ENCODE data around the gene RAF1. TPM values are rescaled to one million over a fixed set of nuclear protein-coding genes. Genes with fewer than 3 reads are reported as not detected.

RAF1 gene
- total RNA-seq, 1 experiment from 2014 or later: 101 TPM

DNA sequence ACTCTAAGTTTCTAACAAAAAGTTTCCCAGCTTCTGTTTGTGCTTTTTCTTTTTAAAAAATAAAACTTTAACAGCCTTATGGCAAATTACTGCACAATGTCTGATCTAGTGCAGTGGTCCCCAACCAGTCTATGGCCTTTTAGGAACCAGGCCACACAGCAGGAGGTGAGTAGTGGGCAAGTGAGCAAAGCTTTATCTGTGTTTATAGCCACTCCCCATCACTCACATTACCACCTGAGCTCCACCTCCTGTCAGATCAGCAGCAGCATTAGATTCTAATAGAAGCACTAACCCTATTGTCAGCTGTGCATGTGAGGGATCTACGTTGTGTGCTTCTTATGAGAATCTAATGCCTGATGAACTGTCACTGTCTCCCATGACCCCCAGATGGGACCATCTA is 101.5 kb downstream of the RAF1 start (continued):
- no peak for TF ChIP-seq E2F1 (CRISPR knock-in tag; IDR thresholded peaks at IDR 0.05)
- TF ChIP-seq, protein P1, sequence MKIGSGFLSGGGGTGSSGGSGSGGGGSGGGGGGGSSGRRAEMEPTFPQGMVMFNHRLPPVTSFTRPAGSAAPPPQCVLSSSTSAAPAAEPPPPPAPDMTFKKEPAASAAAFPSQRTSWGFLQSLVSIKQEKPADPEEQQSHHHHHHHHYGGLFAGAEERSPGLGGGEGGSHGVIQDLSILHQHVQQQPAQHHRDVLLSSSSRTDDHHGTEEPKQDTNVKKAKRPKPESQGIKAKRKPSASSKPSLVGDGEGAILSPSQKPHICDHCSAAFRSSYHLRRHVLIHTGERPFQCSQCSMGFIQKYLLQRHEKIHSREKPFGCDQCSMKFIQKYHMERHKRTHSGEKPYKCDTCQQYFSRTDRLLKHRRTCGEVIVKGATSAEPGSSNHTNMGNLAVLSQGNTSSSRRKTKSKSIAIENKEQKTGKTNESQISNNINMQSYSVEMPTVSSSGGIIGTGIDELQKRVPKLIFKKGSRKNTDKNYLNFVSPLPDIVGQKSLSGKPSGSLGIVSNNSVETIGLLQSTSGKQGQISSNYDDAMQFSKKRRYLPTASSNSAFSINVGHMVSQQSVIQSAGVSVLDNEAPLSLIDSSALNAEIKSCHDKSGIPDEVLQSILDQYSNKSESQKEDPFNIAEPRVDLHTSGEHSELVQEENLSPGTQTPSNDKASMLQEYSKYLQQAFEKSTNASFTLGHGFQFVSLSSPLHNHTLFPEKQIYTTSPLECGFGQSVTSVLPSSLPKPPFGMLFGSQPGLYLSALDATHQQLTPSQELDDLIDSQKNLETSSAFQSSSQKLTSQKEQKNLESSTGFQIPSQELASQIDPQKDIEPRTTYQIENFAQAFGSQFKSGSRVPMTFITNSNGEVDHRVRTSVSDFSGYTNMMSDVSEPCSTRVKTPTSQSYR (CRISPR knock-in tag; IDR thresholded peaks at IDR 0.05): no peak
- TF ChIP-seq ZNF138 (CRISPR knock-in tag; conservative IDR thresholded peaks at IDR 0.05): no peak
- no peak for TF ChIP-seq TCF7 (CRISPR knock-in tag; IDR thresholded peaks at IDR 0.05; ENCODE audit: low read depth)
- TF ChIP-seq MAX (CRISPR knock-in tag; IDR thresholded peaks at IDR 0.05): no peak
- no peak for TF ChIP-seq GTF2I (CRISPR knock-in tag; conservative IDR thresholded peaks at IDR 0.05)
- TF ChIP-seq NFATC4 (CRISPR knock-in tag; IDR thresholded peaks at IDR 0.05): no peak
- TF ChIP-seq, protein P2, sequence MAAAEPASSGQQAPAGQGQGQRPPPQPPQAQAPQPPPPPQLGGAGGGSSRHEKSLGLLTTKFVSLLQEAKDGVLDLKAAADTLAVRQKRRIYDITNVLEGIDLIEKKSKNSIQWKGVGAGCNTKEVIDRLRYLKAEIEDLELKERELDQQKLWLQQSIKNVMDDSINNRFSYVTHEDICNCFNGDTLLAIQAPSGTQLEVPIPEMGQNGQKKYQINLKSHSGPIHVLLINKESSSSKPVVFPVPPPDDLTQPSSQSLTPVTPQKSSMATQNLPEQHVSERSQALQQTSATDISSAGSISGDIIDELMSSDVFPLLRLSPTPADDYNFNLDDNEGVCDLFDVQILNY (CRISPR knock-in tag; IDR thresholded peaks at IDR 0.05): no peak
- no peak for TF ChIP-seq TEAD4 (CRISPR knock-in tag; IDR thresholded peaks at IDR 0.05)

DNA sequence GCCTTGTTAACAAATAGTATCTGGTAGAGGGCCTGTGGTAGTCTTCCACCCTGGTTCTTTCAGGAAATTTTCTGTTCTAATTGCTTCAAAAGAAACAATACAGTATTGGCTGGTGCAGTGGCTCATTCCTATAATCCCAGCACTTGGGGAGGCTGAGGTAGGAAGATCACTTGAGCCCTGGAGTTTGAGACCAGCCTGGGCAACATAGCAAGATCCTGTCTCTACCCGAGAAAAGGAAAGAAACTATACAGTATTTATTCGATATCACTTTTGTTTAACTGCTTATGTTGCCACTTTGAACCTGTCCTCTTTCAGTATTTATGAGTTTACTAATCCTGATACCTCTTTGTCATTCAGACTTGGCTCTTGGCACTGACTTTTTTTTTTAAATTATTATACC is 102.5 kb downstream of the RAF1 start:
- CTCF ChIA-PET: no interaction called here
- Mint-ChIP-seq H3K4me3 (no peak overlapping the region), H3K4me1 (peaks cover 54% of the 10 kb centered on the region), H3K36me3 (no peaks in the 10 kb centered on the region), H3K9me3 (no peaks in the 10 kb centered on the region), H3K27me3 (ENCODE audit: low read depth) (no peaks in the 10 kb centered on the region), H3K27ac (no peak overlapping the region)
- TF ChIP-seq HMGA2 (CRISPR knock-in tag; IDR thresholded peaks at IDR 0.05): no peak
- peak; percentile 40; the same call in 1 of the 2 replicates for TF ChIP-seq ZNF121 (CRISPR knock-in tag; IDR thresholded peaks at IDR 0.05)
- no peak for ATAC-seq
- POLR2A ChIA-PET: no interaction called here
- DNase-seq (ENCODE audit: low spot score): no peak

DNA sequence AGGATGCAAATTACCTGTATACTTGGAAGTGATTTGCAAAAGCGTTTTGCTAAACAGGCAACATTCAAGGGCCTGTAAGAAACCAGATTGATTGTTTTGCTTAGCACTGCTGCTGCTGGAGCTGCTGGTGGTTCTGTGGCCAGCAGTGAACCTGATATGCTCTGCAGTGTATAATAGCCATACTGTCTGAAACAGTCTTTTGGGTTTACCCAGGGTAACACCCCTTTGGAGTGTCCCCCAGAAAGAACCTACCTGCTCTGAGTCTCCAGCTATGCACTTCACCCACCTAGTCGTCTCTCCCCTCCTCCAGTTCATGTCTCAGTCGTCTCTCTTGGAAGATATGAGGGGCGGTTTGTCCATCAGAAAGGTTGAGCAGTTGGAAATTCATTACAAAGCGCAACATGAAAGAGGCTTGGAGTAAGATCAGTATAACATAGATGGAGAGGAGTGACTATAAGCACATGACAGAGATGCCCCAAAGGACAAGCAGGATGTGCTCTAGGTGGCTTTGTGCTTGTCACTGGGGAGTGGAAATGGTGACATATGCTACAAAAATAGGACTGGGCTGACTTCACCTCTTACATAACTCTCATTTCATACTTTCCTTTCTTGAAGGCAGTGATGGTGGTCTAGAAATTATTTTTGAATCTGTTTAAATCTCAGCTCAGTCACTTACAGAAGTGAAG is 103.3 kb downstream of the RAF1 start:
- ATAC-seq (no peak), DNase-seq (ENCODE audit: low spot score) (no peak)
- H3K4me1 Mint-ChIP-seq: peaks cover 58% of the 10 kb centered on the region
- H3K4me3 Mint-ChIP-seq: no peak overlapping the region
- CTCF ChIA-PET: interaction anchor here (0.9 kb wide), 1 partner anchor 19 kb away, joined by 3 read pairs; no protein-coding TSS in a partner anchor
- peaks cover 3% of the 10 kb centered on the region for H3K27me3 Mint-ChIP-seq (ENCODE audit: low read depth)
- H3K9me3 Mint-ChIP-seq: no peaks in the 10 kb centered on the region
- H3K36me3 Mint-ChIP-seq: no peaks in the 10 kb centered on the region
- POLR2A ChIA-PET: no interaction called here
- H3K27ac Mint-ChIP-seq: peak overlapping the region; percentile 31
- TF ChIP-seq, protein P3, sequence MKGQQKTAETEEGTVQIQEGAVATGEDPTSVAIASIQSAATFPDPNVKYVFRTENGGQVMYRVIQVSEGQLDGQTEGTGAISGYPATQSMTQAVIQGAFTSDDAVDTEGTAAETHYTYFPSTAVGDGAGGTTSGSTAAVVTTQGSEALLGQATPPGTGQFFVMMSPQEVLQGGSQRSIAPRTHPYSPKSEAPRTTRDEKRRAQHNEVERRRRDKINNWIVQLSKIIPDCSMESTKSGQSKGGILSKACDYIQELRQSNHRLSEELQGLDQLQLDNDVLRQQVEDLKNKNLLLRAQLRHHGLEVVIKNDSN (CRISPR knock-in tag; IDR thresholded peaks at IDR 0.05): no peak
- TF ChIP-seq MAX (CRISPR knock-in tag; IDR thresholded peaks at IDR 0.05) (no peak), TCF7 (CRISPR knock-in tag; IDR thresholded peaks at IDR 0.05; ENCODE audit: low read depth) (no peak), JAZF1 (CRISPR knock-in tag; IDR thresholded peaks at IDR 0.05) (no peak), ZNF396 (CRISPR knock-in tag; IDR thresholded peaks at IDR 0.05; ENCODE audit: borderline replicate concordance) (no peak), AR (CRISPR knock-in tag; IDR thresholded peaks at IDR 0.05) (no peak), ESRRA (CRISPR knock-in tag; IDR thresholded peaks at IDR 0.05; ENCODE audit: borderline replicate concordance) (no peak), ZNF138 (CRISPR knock-in tag; conservative IDR thresholded peaks at IDR 0.05) (no peak)
- TF ChIP-seq, protein P4, sequence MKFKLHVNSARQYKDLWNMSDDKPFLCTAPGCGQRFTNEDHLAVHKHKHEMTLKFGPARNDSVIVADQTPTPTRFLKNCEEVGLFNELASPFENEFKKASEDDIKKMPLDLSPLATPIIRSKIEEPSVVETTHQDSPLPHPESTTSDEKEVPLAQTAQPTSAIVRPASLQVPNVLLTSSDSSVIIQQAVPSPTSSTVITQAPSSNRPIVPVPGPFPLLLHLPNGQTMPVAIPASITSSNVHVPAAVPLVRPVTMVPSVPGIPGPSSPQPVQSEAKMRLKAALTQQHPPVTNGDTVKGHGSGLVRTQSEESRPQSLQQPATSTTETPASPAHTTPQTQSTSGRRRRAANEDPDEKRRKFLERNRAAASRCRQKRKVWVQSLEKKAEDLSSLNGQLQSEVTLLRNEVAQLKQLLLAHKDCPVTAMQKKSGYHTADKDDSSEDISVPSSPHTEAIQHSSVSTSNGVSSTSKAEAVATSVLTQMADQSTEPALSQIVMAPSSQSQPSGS (CRISPR knock-in tag; IDR thresholded peaks at IDR 0.05; ENCODE audit: borderline replicate concordance, low read depth): no peak
- TF ChIP-seq, protein P5, sequence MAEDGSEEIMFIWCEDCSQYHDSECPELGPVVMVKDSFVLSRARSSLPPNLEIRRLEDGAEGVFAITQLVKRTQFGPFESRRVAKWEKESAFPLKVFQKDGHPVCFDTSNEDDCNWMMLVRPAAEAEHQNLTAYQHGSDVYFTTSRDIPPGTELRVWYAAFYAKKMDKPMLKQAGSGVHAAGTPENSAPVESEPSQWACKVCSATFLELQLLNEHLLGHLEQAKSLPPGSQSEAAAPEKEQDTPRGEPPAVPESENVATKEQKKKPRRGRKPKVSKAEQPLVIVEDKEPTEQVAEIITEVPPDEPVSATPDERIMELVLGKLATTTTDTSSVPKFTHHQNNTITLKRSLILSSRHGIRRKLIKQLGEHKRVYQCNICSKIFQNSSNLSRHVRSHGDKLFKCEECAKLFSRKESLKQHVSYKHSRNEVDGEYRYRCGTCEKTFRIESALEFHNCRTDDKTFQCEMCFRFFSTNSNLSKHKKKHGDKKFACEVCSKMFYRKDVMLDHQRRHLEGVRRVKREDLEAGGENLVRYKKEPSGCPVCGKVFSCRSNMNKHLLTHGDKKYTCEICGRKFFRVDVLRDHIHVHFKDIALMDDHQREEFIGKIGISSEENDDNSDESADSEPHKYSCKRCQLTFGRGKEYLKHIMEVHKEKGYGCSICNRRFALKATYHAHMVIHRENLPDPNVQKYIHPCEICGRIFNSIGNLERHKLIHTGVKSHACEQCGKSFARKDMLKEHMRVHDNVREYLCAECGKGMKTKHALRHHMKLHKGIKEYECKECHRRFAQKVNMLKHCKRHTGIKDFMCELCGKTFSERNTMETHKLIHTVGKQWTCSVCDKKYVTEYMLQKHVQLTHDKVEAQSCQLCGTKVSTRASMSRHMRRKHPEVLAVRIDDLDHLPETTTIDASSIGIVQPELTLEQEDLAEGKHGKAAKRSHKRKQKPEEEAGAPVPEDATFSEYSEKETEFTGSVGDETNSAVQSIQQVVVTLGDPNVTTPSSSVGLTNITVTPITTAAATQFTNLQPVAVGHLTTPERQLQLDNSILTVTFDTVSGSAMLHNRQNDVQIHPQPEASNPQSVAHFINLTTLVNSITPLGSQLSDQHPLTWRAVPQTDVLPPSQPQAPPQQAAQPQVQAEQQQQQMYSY (CRISPR knock-in tag; IDR thresholded peaks at IDR 0.05): no peak
